ENCODE data around the gene FAM234A.

Gene FAM234A

GRCh38 chr16:191831-192230, 42.8 kb upstream of the FAM234A start:
- no peak overlapping the region for H3K9ac ChIP-seq (ENCODE audit: low read length)
- H3K79me2 ChIP-seq (ENCODE audit: insufficient read depth, low read length) = no peaks in the 10 kb centered on the region
- H3K36me3 ChIP-seq (ENCODE audit: low read length) = no peaks in the 10 kb centered on the region
- no peak overlapping the region for H3K27ac ChIP-seq (ENCODE audit: low read depth, low read length)
- H3K4me3 ChIP-seq (ENCODE audit: insufficient read depth, low read length, poor library complexity, severe bottlenecking) = no peak overlapping the region
- no peaks in the 10 kb centered on the region for H4K20me1 ChIP-seq (ENCODE audit: low read depth, low read length)
- no peak overlapping the region for H2AFZ ChIP-seq (ENCODE audit: low read depth, low read length, severe bottlenecking)
- TF ChIP-seq EZH2phosphoT487 (conservative IDR thresholded peaks at IDR 0.05; ENCODE audit: low read length) (no peak), CTCF (IDR thresholded peaks at IDR 0.05; ENCODE audit: insufficient read depth, low read length, poor library complexity, severe bottlenecking) (no peak)
- no peaks in the 10 kb centered on the region for H3K27me3 ChIP-seq (ENCODE audit: low read length)
- no peaks in the 10 kb centered on the region for H3K9me2 ChIP-seq (replicated peaks; ENCODE audit: insufficient read depth, low read length)
- no peaks in the 10 kb centered on the region for H3F3A ChIP-seq (ENCODE audit: insufficient read depth)
- H3K9me3 ChIP-seq (ENCODE audit: insufficient read depth, low read length) = no peaks in the 10 kb centered on the region
- no peak overlapping the region for H3K4me2 ChIP-seq (ENCODE audit: low read depth, low read length, poor library complexity, severe bottlenecking)

GRCh38 chr16:192686-193085, 41.9 kb upstream of the FAM234A start:
- Histone ChIP-seq H3K36me3 (ENCODE audit: low read length) (no peaks in the 10 kb centered on the region), H4K20me1 (ENCODE audit: low read depth, low read length) (no peaks in the 10 kb centered on the region), H3K27me3 (ENCODE audit: low read length) (no peaks in the 10 kb centered on the region), H3K79me2 (ENCODE audit: insufficient read depth, low read length) (no peaks in the 10 kb centered on the region), H3K4me3 (ENCODE audit: insufficient read depth, low read length, poor library complexity, severe bottlenecking) (no peak overlapping the region), H3K4me2 (ENCODE audit: low read depth, low read length, poor library complexity, severe bottlenecking) (no peak overlapping the region), H3K9ac (ENCODE audit: low read length) (no peak overlapping the region), H3F3A (ENCODE audit: insufficient read depth) (no peaks in the 10 kb centered on the region), H3K27ac (ENCODE audit: low read depth, low read length) (no peak overlapping the region), H2AFZ (ENCODE audit: low read depth, low read length, severe bottlenecking) (no peak overlapping the region), H3K9me3 (ENCODE audit: insufficient read depth, low read length) (no peaks in the 10 kb centered on the region), H3K9me2 (replicated peaks; ENCODE audit: insufficient read depth, low read length) (no peaks in the 10 kb centered on the region)
- TF ChIP-seq EZH2phosphoT487 (conservative IDR thresholded peaks at IDR 0.05; ENCODE audit: low read length) = no peak
- no peak for TF ChIP-seq CTCF (IDR thresholded peaks at IDR 0.05; ENCODE audit: insufficient read depth, low read length, poor library complexity, severe bottlenecking)

GRCh38 chr16:193441-193840, 41.2 kb upstream of the FAM234A start:
- no peaks in the 10 kb centered on the region for H3K9me3 ChIP-seq (ENCODE audit: insufficient read depth, low read length)
- H4K20me1 ChIP-seq (ENCODE audit: low read depth, low read length) = no peaks in the 10 kb centered on the region
- H3K27ac ChIP-seq (ENCODE audit: low read depth, low read length) = no peak overlapping the region
- H3K27me3 ChIP-seq (ENCODE audit: low read length) = no peaks in the 10 kb centered on the region
- 0 out of 2 replicates have a peak, but pooled peaks cover 3% of the 10 kb centered on the region for H3K36me3 ChIP-seq (ENCODE audit: low read length)
- H3K9ac ChIP-seq (ENCODE audit: low read length) = no peak overlapping the region
- no peaks in the 10 kb centered on the region for H3K9me2 ChIP-seq (replicated peaks; ENCODE audit: insufficient read depth, low read length)
- H3K79me2 ChIP-seq (ENCODE audit: insufficient read depth, low read length) = no peaks in the 10 kb centered on the region
- no peaks in the 10 kb centered on the region for H3F3A ChIP-seq (ENCODE audit: insufficient read depth)
- H3K4me3 ChIP-seq (ENCODE audit: insufficient read depth, low read length, poor library complexity, severe bottlenecking) = no peak overlapping the region
- H3K4me2 ChIP-seq (ENCODE audit: low read depth, low read length, poor library complexity, severe bottlenecking) = no peak overlapping the region
- TF ChIP-seq CTCF (IDR thresholded peaks at IDR 0.05; ENCODE audit: insufficient read depth, low read length, poor library complexity, severe bottlenecking) (no peak), EZH2phosphoT487 (conservative IDR thresholded peaks at IDR 0.05; ENCODE audit: low read length) (no peak)
- no peak overlapping the region for H2AFZ ChIP-seq (ENCODE audit: low read depth, low read length, severe bottlenecking)
